ENCODE measurements around the gene PKIB.

DNA sequence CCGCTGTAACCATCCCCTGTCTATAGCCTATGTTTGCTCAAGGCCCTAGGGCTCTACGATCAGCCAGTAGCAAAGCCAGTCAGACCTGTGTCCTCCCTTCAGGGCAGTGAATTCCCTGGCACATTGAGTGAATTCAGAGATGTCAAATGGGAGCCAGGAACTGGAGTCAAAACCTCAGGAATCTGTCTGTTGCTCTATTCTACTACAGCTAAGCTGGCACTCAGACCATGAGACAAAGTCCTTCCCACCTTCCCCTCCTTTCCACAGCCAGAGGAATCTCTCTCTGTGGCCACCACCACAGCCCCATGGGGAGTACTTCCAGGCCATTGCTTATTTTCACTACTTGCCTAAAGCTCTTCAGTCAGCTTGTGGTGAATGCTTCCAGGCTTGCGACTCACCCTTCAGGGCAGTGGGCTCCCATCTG, 82.0 kb downstream of the PKIB start:
- no peak for TF ChIP-seq TAF1 (IDR thresholded peaks at IDR 0.05; ENCODE audit: low read depth)
- TF ChIP-seq, protein P1, sequence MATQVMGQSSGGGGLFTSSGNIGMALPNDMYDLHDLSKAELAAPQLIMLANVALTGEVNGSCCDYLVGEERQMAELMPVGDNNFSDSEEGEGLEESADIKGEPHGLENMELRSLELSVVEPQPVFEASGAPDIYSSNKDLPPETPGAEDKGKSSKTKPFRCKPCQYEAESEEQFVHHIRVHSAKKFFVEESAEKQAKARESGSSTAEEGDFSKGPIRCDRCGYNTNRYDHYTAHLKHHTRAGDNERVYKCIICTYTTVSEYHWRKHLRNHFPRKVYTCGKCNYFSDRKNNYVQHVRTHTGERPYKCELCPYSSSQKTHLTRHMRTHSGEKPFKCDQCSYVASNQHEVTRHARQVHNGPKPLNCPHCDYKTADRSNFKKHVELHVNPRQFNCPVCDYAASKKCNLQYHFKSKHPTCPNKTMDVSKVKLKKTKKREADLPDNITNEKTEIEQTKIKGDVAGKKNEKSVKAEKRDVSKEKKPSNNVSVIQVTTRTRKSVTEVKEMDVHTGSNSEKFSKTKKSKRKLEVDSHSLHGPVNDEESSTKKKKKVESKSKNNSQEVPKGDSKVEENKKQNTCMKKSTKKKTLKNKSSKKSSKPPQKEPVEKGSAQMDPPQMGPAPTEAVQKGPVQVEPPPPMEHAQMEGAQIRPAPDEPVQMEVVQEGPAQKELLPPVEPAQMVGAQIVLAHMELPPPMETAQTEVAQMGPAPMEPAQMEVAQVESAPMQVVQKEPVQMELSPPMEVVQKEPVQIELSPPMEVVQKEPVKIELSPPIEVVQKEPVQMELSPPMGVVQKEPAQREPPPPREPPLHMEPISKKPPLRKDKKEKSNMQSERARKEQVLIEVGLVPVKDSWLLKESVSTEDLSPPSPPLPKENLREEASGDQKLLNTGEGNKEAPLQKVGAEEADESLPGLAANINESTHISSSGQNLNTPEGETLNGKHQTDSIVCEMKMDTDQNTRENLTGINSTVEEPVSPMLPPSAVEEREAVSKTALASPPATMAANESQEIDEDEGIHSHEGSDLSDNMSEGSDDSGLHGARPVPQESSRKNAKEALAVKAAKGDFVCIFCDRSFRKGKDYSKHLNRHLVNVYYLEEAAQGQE (IDR thresholded peaks at IDR 0.05; ENCODE audit: low read depth): no peak
- TF ChIP-seq EGR1 (IDR thresholded peaks at IDR 0.05): no peak
- no peak for TF ChIP-seq CREB1 (IDR thresholded peaks at IDR 0.05; ENCODE audit: low read depth)
- TF ChIP-seq FOXM1 (IDR thresholded peaks at IDR 0.05; ENCODE audit: borderline replicate concordance, low read depth): no peak
- TF ChIP-seq, protein P2, sequence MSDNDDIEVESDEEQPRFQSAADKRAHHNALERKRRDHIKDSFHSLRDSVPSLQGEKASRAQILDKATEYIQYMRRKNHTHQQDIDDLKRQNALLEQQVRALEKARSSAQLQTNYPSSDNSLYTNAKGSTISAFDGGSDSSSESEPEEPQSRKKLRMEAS (IDR thresholded peaks at IDR 0.05): no peak
- no peak for TF ChIP-seq EP300 (IDR thresholded peaks at IDR 0.05; ENCODE audit: borderline replicate concordance)
- no peak for TF ChIP-seq RAD21 (IDR thresholded peaks at IDR 0.05; ENCODE audit: low read depth)
- TF ChIP-seq YY1 (IDR thresholded peaks at IDR 0.05; ENCODE audit: low read depth): no peak
- no peak for TF ChIP-seq NFIC (IDR thresholded peaks at IDR 0.05)
- no peak for TF ChIP-seq CEBPB (IDR thresholded peaks at IDR 0.05)

All from Ishikawa (cell line).